Measurements from ENCODE around the gene TOPAZ1.
A peak's percentile ranks its signal among the peaks of the same experiment; 100 is the strongest.

TOPAZ1 gene

GRCh38 chr3:44248152-44248551 lies 6.5 kb downstream of the TOPAZ1 start:
- no peak for DNase-seq (ENCODE audit: low read depth)

GRCh38 chr3:44252332-44252959 lies 10.8 kb downstream of the TOPAZ1 start:
- DNase-seq (ENCODE audit: low read depth), result no peak

GRCh38 chr3:44259404-44259803 lies 17.7 kb downstream of the TOPAZ1 start:
- DNase-seq (ENCODE audit: low read depth), result no peak

GRCh38 chr3:44264146-44264545 lies 22.5 kb downstream of the TOPAZ1 start:
- no peak for DNase-seq (ENCODE audit: low read depth)

- DNase-seq (ENCODE audit: low read depth), result no peak
These were observed 24.1 kb downstream of the TOPAZ1 start for GRCh38 chr3:44265815-44266214.

- DNase-seq (ENCODE audit: low read depth), result no peak
These were observed 30.5 kb downstream of the TOPAZ1 start for GRCh38 chr3:44272191-44272590.

GRCh38 chr3:44277925-44278324 lies 36.2 kb downstream of the TOPAZ1 start:
- DNase-seq (ENCODE audit: low read depth), result no peak

- DNase-seq (ENCODE audit: low read depth), result no peak
These were observed 38.4 kb downstream of the TOPAZ1 start for GRCh38 chr3:44280077-44280476.

- DNase-seq (ENCODE audit: low read depth), result no peak
These were observed 38.9 kb downstream of the TOPAZ1 start for GRCh38 chr3:44280631-44281030.

GRCh38 chr3:44284949-44285348 lies 43.3 kb downstream of the TOPAZ1 start:
- no peak for DNase-seq (ENCODE audit: low read depth)

GRCh38 chr3:44289882-44290462 lies 48.3 kb downstream of the TOPAZ1 start:
- DNase-seq (ENCODE audit: low read depth), result no peak

- DNase-seq (ENCODE audit: low read depth), result no peak
These were observed 50.6 kb downstream of the TOPAZ1 start for GRCh38 chr3:44292276-44292675.

GRCh38 chr3:44292947-44293346 lies 51.3 kb downstream of the TOPAZ1 start:
- DNase-seq (ENCODE audit: low read depth), result no peak

GRCh38 chr3:44297255-44297654 lies 55.6 kb downstream of the TOPAZ1 start:
- DNase-seq (ENCODE audit: low read depth), result no peak

GRCh38 chr3:44301746-44302145 lies 60.1 kb downstream of the TOPAZ1 start:
- DNase-seq (ENCODE audit: low read depth), result no peak

- no peak for DNase-seq (ENCODE audit: low read depth)
These were observed 67.8 kb downstream of the TOPAZ1 start for GRCh38 chr3:44309500-44309899.

- DNase-seq (ENCODE audit: low read depth), result no peak
These were observed 77.2 kb downstream of the TOPAZ1 start for GRCh38 chr3:44318891-44319311.

GRCh38 chr3:44321335-44321734 lies 79.6 kb downstream of the TOPAZ1 start:
- no peak for DNase-seq (ENCODE audit: low read depth)

GRCh38 chr3:44323341-44323955 lies 81.8 kb downstream of the TOPAZ1 start:
- DNase-seq (ENCODE audit: low read depth), result peak; percentile 66

GRCh38 chr3:44324584-44324983 lies 82.9 kb downstream of the TOPAZ1 start:
- no peak for DNase-seq (ENCODE audit: low read depth)

- DNase-seq (ENCODE audit: low read depth), result peak; percentile 17
These were observed 84.3 kb downstream of the TOPAZ1 start for GRCh38 chr3:44326019-44326418.

- DNase-seq (ENCODE audit: low read depth), result no peak
These were observed 84.8 kb downstream of the TOPAZ1 start for GRCh38 chr3:44326515-44326914.

- no peak for DNase-seq (ENCODE audit: low read depth)
These were observed 88.3 kb downstream of the TOPAZ1 start for GRCh38 chr3:44329946-44330345.

- DNase-seq (ENCODE audit: low read depth), result no peak
These were observed 88.8 kb downstream of the TOPAZ1 start for GRCh38 chr3:44330444-44330843.

Measured in fibroblast of gingiva (primary cell).